ENCODE data around the gene MCMBP.
"Not testable (repeated sequence)": the region's sequence is repeated elsewhere in the genome, so short reads cannot be mapped to it uniquely, and the experiment has no call there.

- TF ChIP-seq POLR2A, CTCF (IDR thresholded peaks at IDR 0.05): not testable (repeated sequence)
Observed at GRCh38 chr10:119888715-119889114, 16.1 kb upstream of the MCMBP start.
